Prostate gland (tissue), 2 donors: ENCODE data around the gene VDR. TPM values are rescaled to one million over a fixed set of nuclear protein-coding genes. Genes with fewer than 3 reads are reported as not detected.

Experiments used
- DNase-seq: peaks from one replicate; pipeline ENCODE4 v3.0.0-alpha.2; 2019; ENCODE audit warnings: low spot score
- H3K27ac ChIP-seq, 2 donors: fragments of 200-600 bp; sonication (generic); 2 replicates each; pipeline ENCODE4 v1.5.1; 2017 to 2019
- H3K27me3 ChIP-seq: fragments of 200-600 bp; sonication (generic); replicated peaks from 2 replicates; pipeline ENCODE4 v1.5.1; 2019; ENCODE audit not compliant: insufficient read depth
- H3K36me3 ChIP-seq, 2 donors: fragments of 200-600 bp; sonication (generic); 1 replicate in 1 of 2; 2 replicates in 1 of 2; pipeline versions ENCODE4 v1.5.1 to v1.8.1; 2017 to 2019
- H3K4me1 ChIP-seq: fragments of 200-600 bp; sonication (generic); replicated peaks from 2 replicates; pipeline ENCODE4 v1.5.1; 2019
- H3K4me3 ChIP-seq, 2 donors: fragments of 200-600 bp; sonication (generic); 2 replicates each; pipeline ENCODE4 v1.5.1; 2017 to 2019
- H3K9me3 ChIP-seq: fragments of 200-600 bp; sonication (generic); 2 replicates; pipeline ENCODE4 v1.5.1; 2017
- POLR2A ChIP-seq: fragments of 450-650 bp; IDR thresholded peaks from one replicate; pipeline ENCODE4 v1.6.1; 2016; ENCODE audit warnings: antibody characterized with exemption, mild to moderate bottlenecking
- POLR2AphosphoS5 ChIP-seq: sonication (generic); formaldehyde crosslinking; IDR thresholded peaks from one replicate; pipeline ENCODE4 v1.6.1; 2017; ENCODE audit warnings: antibody characterized with exemption
- WGBS: methylation state at CpG from one replicate; pipeline ENCODE4 v1.1.5; 2018; 5-methylcytosine and 5-hydroxymethylcytosine counted together
- intact Hi-C: fragments of 100-400 bp; cut with DNase I; formaldehyde crosslinking; loops from one replicate; pipeline ENCODE4 v1.14.2; 2022
- total RNA-seq, 2 donors: library from RNA; depleted of rRNA; stranded (reverse); fragments of >200 nt; gene quantifications; one replicate each; pipeline ENCODE4 v1.1.0, GENCODE V29; 2016
- TF ChIP-seq, protein P1 (sequence below), 4 experiments: fragments of 200-600 bp in 2 of 4; fragments of 450-650 bp in 2 of 4; sonication (generic) in 2 of 4; IDR thresholded peaks; 1 replicate in 3 of 4; 2 replicates in 1 of 4; pipeline ENCODE4 v1.5.1; 2016 to 2019; ENCODE audit warnings: antibody characterized with exemption in 4 of 4, mild to moderate bottlenecking in 2 of 4, moderate library complexity in 2 of 4

The VDR gene
- total RNA-seq, 2 donors from 2014 or later, result 3.4 to 4.3 TPM

DNA sequence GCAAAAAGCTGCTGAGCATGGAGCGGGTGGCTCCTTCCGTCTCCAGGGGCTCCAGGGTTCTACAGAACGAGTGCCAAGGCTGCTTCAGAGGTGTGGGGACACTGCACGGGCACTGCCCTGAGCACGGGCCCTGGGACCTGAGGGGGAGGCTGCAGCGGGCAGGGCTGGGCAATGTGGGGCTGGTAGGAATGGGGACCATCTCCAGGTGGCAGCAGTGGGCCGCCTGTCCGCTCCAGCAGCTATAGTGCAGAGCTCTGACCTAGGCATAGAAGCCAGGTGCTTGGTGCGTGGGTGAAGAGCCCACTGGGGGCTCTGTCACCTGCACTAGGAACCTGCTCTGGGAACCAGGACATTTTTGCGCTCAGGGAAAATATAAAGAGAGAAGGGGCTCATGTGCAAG, 107.4 kb downstream of the VDR start:
- no peak for DNase-seq
- Histone ChIP-seq H3K36me3 (peaks cover 4 to 27% of the 10 kb centered on the region in 2 donors), H3K27me3 (no peaks in the 10 kb centered on the region), H3K4me1 (peaks cover 12% of the 10 kb centered on the region), H3K4me3 (no peak overlapping the region), H3K27ac (no peak overlapping the region), H3K9me3 (no peaks in the 10 kb centered on the region)
- WGBS, result 78% methylated on average over 10 of the region's 10 CpGs
- TF ChIP-seq, protein P1, sequence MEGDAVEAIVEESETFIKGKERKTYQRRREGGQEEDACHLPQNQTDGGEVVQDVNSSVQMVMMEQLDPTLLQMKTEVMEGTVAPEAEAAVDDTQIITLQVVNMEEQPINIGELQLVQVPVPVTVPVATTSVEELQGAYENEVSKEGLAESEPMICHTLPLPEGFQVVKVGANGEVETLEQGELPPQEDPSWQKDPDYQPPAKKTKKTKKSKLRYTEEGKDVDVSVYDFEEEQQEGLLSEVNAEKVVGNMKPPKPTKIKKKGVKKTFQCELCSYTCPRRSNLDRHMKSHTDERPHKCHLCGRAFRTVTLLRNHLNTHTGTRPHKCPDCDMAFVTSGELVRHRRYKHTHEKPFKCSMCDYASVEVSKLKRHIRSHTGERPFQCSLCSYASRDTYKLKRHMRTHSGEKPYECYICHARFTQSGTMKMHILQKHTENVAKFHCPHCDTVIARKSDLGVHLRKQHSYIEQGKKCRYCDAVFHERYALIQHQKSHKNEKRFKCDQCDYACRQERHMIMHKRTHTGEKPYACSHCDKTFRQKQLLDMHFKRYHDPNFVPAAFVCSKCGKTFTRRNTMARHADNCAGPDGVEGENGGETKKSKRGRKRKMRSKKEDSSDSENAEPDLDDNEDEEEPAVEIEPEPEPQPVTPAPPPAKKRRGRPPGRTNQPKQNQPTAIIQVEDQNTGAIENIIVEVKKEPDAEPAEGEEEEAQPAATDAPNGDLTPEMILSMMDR (IDR thresholded peaks at IDR 0.05), result peak in 1 of 4 experiments; percentile 38
- TF ChIP-seq POLR2A, result no peak
- intact Hi-C loops, result loop anchor here (5.0 kb wide), 1 partner anchor 40 kb away; no protein-coding TSS in a partner anchor

DNA sequence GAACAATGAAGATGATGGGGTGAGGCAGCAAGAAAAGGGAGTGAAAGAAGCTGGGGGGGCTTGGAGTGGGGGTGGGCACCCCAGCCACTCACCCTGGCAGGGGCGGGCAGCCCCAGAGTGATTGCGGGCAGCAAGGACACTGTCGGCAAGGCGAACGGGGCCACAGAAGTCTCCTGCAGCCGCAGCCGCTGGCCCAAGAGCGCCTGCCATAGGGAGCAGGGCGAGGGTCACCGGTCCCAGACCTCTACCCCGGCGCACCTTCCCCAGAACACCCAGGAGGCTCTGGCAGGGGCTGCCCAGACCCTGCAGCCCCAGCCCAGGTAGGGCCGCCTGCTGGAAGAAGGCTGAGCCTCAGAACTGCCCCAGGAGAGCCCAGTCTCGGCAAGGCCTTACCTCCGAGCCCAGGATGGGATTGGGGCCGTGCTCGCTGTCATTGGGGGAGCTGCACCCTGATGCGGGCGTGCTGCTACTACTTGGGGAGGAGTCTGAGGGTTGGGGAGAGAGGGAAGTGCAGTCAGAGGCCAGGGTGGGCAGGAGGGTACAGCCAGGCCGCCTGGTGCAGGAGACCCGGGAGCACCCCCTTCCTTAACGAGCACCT, 108.9 kb downstream of the VDR start:
- Histone ChIP-seq H3K9me3 (no peaks in the 10 kb centered on the region), H3K27me3 (no peaks in the 10 kb centered on the region), H3K4me3 (no peak overlapping the region), H3K4me1 (no peaks in the 10 kb centered on the region), H3K27ac (no peak overlapping the region), H3K36me3 (peaks cover 10 to 27% of the 10 kb centered on the region in 2 donors)
- DNase-seq, result no peak
- intact Hi-C loops, result loop anchor here (5.0 kb wide), 1 partner anchor 41 kb away; no protein-coding TSS in a partner anchor
- TF ChIP-seq POLR2AphosphoS5, result no peak
- TF ChIP-seq, protein P1 (IDR thresholded peaks at IDR 0.05), result no peak
- WGBS, result 87% methylated on average over 17 of the region's 22 CpGs

DNA sequence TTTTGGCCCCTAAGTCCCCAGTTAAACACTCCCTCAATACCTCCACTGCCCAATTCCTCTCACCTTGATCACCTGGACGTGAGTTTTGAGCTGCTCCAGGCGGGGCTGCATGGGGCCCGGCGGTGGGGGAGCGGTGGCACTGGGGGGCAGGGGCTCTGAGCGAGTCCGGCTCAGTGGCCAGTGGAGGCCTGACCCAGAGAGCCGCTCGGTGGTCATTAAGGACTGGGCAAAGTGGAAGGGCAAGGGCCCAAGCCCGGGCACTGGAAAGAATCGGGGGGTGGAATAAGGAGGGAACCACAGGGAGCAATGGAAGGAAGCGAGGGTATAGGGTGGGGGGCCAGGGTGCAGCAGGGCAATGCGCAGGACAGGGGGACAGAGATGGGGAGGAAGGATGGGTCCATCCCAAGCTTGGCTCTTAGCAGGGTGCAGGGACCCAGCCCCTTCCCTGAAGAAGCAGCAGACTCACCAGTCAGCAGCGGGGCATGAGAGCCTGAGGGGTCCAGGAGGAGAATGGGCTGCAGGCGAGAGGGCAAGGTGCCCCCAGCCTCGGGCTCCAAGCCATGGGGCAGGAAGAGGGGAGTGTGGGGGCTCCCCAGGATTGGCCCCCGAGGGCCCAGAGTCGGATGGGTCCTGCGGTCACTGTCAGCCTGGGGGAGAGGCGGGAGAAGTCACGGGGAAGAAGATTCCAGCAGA, 109.5 kb downstream of the VDR start:
- H3K27ac ChIP-seq, result no peak overlapping the region
- intact Hi-C loops, result loop anchor here (5.0 kb wide), 1 partner anchor 42 kb away; no protein-coding TSS in a partner anchor

DNA sequence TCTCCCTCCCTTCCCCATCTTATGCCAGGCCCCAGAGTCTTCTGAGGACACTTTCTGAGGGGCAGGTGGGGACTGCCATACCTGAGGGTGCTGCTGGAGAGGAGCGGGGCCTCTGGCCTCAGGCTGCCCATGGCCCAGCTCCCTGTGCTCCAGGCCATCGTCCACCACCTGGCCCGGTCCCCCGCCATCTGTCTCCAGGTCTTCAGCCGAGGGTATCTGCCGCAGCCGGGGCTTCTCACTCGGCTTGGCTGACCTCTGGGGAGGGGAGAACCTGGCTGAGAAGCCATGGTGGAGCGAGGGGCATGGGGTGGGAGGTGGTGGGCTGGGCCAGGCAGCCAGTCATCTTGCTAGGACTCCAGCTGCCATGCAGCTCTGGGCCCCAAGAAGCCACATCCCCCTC, 110.1 kb downstream of the VDR start:
- no peak overlapping the region for H3K27ac ChIP-seq
- DNase-seq, result no peak
- WGBS, result 91% methylated on average over 9 of the region's 9 CpGs
- intact Hi-C loops, result loop anchor here (5.0 kb wide), 1 partner anchor 43 kb away; no protein-coding TSS in a partner anchor
- H3K9me3 ChIP-seq, result no peaks in the 10 kb centered on the region
- no peaks in the 10 kb centered on the region for H3K27me3 ChIP-seq
- H3K4me3 ChIP-seq, result no peak overlapping the region
- H3K36me3 ChIP-seq, result peaks cover 13 to 36% of the 10 kb centered on the region in 2 donors
- no peaks in the 10 kb centered on the region for H3K4me1 ChIP-seq
- no peak for TF ChIP-seq POLR2A
- TF ChIP-seq, protein P1 (IDR thresholded peaks at IDR 0.05), result no peak
- TF ChIP-seq POLR2AphosphoS5, result no peak

More for the DNA sequence above, 109.5 kb downstream of the VDR start:
- Histone ChIP-seq H3K36me3 (peaks cover 12 to 30% of the 10 kb centered on the region in 2 donors), H3K9me3 (no peaks in the 10 kb centered on the region), H3K4me3 (no peak overlapping the region), H3K27me3 (no peaks in the 10 kb centered on the region), H3K4me1 (no peaks in the 10 kb centered on the region)
- TF ChIP-seq POLR2AphosphoS5 (no peak), POLR2A (no peak)
- TF ChIP-seq, protein P1 (IDR thresholded peaks at IDR 0.05), result no peak
- no peak for DNase-seq
- 94% methylated on average over 21 of the region's 21 CpGs for WGBS
